Measurements from ENCODE around the gene TRIM46.
A peak's percentile ranks its signal among the peaks of the same experiment; 100 is the strongest.

TRIM46 gene

GRCh38 chr1:155127105-155127966, 46.3 kb upstream of the TRIM46 start, which contains the start of gene EFNA1:
Gene EFNA1, plus strand, starts transcription at chr1:155127876. Its CDS starts 102 bp downstream, at chr1:155127978.
- no peak for TF ChIP-seq CTCF (IDR thresholded peaks at IDR 0.05; ENCODE audit: low read depth, low read length)
- peak within 1 kb of the TSS; percentile 55 to 75 for H3K4me3 ChIP-seq (replicated peaks in 1 of 2; ENCODE audit: low read depth in 2 of 2, low read length in 2 of 2)
- peak; percentile 75 to 81 for DNase-seq (ENCODE audit: low read depth in 2 of 2)

GRCh38 chr1:155127967-155128754, 45.5 kb upstream of the TRIM46 start:
- H3K4me3 ChIP-seq (replicated peaks in 1 of 2; ENCODE audit: low read depth in 2 of 2, low read length in 2 of 2): peak overlapping the region; percentile 55 to 75
- DNase-seq (ENCODE audit: low read depth in 2 of 2): no peak
- TF ChIP-seq CTCF (IDR thresholded peaks at IDR 0.05; ENCODE audit: low read depth, low read length): no peak

- TF ChIP-seq CTCF (IDR thresholded peaks at IDR 0.05; ENCODE audit: low read depth, low read length): no peak
- H3K4me3 ChIP-seq (replicated peaks in 1 of 2; ENCODE audit: low read depth in 2 of 2, low read length in 2 of 2): peak overlapping the region; percentile 55 to 75
- peak in 1 of 2 donors; percentile 30 for DNase-seq (ENCODE audit: low read depth in 2 of 2)
These were observed 44.7 kb upstream of the TRIM46 start for GRCh38 chr1:155128755-155129473.

GRCh38 chr1:155130272-155131006, 43.2 kb upstream of the TRIM46 start:
- DNase-seq (ENCODE audit: low read depth in 2 of 2): no peak
- TF ChIP-seq CTCF (IDR thresholded peaks at IDR 0.05; ENCODE audit: low read depth, low read length): no peak

GRCh38 chr1:155131285-155131684, 42.4 kb upstream of the TRIM46 start:
- no peak for TF ChIP-seq CTCF (IDR thresholded peaks at IDR 0.05; ENCODE audit: low read depth, low read length)
- no peak overlapping the region for H3K4me3 ChIP-seq (replicated peaks in 1 of 2; ENCODE audit: low read depth in 2 of 2, low read length in 2 of 2)
- no peak for DNase-seq (ENCODE audit: low read depth in 2 of 2)

More at GRCh38 chr1:155130272-155131006, 43.2 kb upstream of the TRIM46 start:
- H3K4me3 ChIP-seq (replicated peaks in 1 of 2; ENCODE audit: low read depth in 2 of 2, low read length in 2 of 2): peak overlapping the region; percentile 7 to 27

- DNase-seq (ENCODE audit: low read depth in 2 of 2): no peak
- H3K4me3 ChIP-seq (replicated peaks in 1 of 2; ENCODE audit: low read depth in 2 of 2, low read length in 2 of 2): no peak overlapping the region
- TF ChIP-seq CTCF (IDR thresholded peaks at IDR 0.05; ENCODE audit: low read depth, low read length): no peak
These were observed 41.8 kb upstream of the TRIM46 start for GRCh38 chr1:155131856-155132255.
